ENCODE results near the gene C1orf56. TPM values are rescaled to one million over a fixed set of nuclear protein-coding genes. Genes with fewer than 3 reads are reported as not detected.

Gene C1orf56
- total RNA-seq, 2 donors from 2014 or later = 17.3 to 17.7 TPM

- intact Hi-C loops (cut with DNase I) = no loop called here
- H3K9me3 ChIP-seq = no peaks in the 10 kb centered on the region
- peak; percentile 39 for TF ChIP-seq POLR2A (IDR thresholded peaks at IDR 0.05)
- peak in 2 of 4 experiments; percentile 54 to 62 for TF ChIP-seq CTCF (IDR thresholded peaks at IDR 0.05)
- peak; percentile 76 for TF ChIP-seq POLR2AphosphoS5 (IDR thresholded peaks at IDR 0.05)
- H3K27me3 ChIP-seq (replicated peaks; ENCODE audit: insufficient read depth) = no peaks in the 10 kb centered on the region
- H3K4me3 ChIP-seq = peak within 1 kb of the TSS; percentile 33 to 48
- H3K27ac ChIP-seq = peak within 1 kb of the TSS; percentile 91 to 96
- H3K36me3 ChIP-seq = no peaks in the 10 kb centered on the region
- H3K4me1 ChIP-seq (replicated peaks) = peaks cover 7% of the 10 kb centered on the region
- peak; percentile 70 for DNase-seq (ENCODE audit: low spot score)
- WGBS = 2% methylated on average over 18 of the region's 18 CpGs
Observed at GRCh38 chr1:151006327-151007052, 41.1 kb upstream of the C1orf56 start, which contains the start of gene MINDY1. Gene MINDY1, minus strand, starts transcription at chr1:151006902. Its CDS starts 4,285 bp downstream, at chr1:151002617.

DNA sequence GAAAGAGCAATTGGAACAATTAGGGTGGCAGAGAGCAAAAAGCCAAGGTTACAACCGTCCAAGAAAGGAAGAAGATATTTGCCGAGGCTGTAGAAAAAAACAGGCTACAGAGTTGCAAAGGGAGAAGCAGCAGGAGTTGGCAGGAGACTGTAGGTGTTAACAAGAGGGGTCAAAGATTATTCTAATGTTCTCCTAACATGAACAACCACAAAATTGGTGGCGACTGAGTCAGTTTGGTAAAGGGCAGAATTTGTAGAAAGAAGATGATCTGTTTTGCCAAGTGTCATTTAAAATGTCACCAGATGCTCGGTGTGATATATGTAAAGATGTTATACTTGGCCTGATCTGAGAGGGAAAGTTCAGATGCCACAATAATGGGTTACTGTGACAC is 39.7 kb upstream of the C1orf56 start:
- no peaks in the 10 kb centered on the region for H3K9me3 ChIP-seq
- intact Hi-C loops (cut with DNase I) = no loop called here
- WGBS = 11% methylated on average over 4 of the region's 4 CpGs
- no peak for TF ChIP-seq POLR2AphosphoS5 (IDR thresholded peaks at IDR 0.05)
- TF ChIP-seq POLR2A (IDR thresholded peaks at IDR 0.05) = no peak
- H3K27ac ChIP-seq = peak overlapping the region; percentile 91 to 96
- peak overlapping the region; percentile 61 to 72 for H3K4me3 ChIP-seq
- no peak for DNase-seq (ENCODE audit: low spot score)
- H3K4me1 ChIP-seq (replicated peaks) = peaks cover 7% of the 10 kb centered on the region
- H3K27me3 ChIP-seq (replicated peaks; ENCODE audit: insufficient read depth) = no peaks in the 10 kb centered on the region
- no peaks in the 10 kb centered on the region for H3K36me3 ChIP-seq

- intact Hi-C loops (cut with DNase I) = no loop called here
- no peaks in the 10 kb centered on the region for H3K27me3 ChIP-seq (replicated peaks; ENCODE audit: insufficient read depth)
- WGBS = under 1% methylated on average over 66 of the region's 69 CpGs
- H3K4me3 ChIP-seq = peak within 1 kb of the TSS; percentile 61 to 72
- TF ChIP-seq POLR2AphosphoS5 (IDR thresholded peaks at IDR 0.05) = peak; percentile 94
- TF ChIP-seq CTCF (IDR thresholded peaks at IDR 0.05) = peak in 3 of 4 experiments; percentile 15 to 68 (median 37)
- peak; percentile 76 for TF ChIP-seq POLR2A (IDR thresholded peaks at IDR 0.05)
- H3K9me3 ChIP-seq = no peaks in the 10 kb centered on the region
- H3K36me3 ChIP-seq = no peaks in the 10 kb centered on the region
- peaks cover under 1% of the 10 kb centered on the region for H3K4me1 ChIP-seq (replicated peaks)
- peak within 1 kb of the TSS; percentile 91 to 96 for H3K27ac ChIP-seq
- peak; percentile 93 for DNase-seq (ENCODE audit: low spot score)
Observed at GRCh38 chr1:151008244-151009205, 39.0 kb upstream of the C1orf56 start, which contains the start of gene PRUNE1. Gene PRUNE1, plus strand, starts transcription at chr1:151008449. Its CDS starts 184 bp downstream, at chr1:151008633.

GRCh38 chr1:151009206-151009587 is 38.4 kb upstream of the C1orf56 start:
- H3K36me3 ChIP-seq = no peaks in the 10 kb centered on the region
- no peaks in the 10 kb centered on the region for H3K27me3 ChIP-seq (replicated peaks; ENCODE audit: insufficient read depth)
- no peaks in the 10 kb centered on the region for H3K4me1 ChIP-seq (replicated peaks)
- H3K27ac ChIP-seq = peak overlapping the region; percentile 91 to 96
- H3K9me3 ChIP-seq = no peaks in the 10 kb centered on the region
- intact Hi-C loops (cut with DNase I) = no loop called here
- peak overlapping the region; percentile 61 to 72 for H3K4me3 ChIP-seq
- WGBS = 27% methylated on average over 3 of the region's 3 CpGs
- DNase-seq (ENCODE audit: low spot score) = no peak
- TF ChIP-seq CTCF (IDR thresholded peaks at IDR 0.05) = no peak
- TF ChIP-seq POLR2AphosphoS5 (IDR thresholded peaks at IDR 0.05) = no peak
- TF ChIP-seq POLR2A (IDR thresholded peaks at IDR 0.05) = no peak

Data from prostate gland (tissue), 2 donors.